PC-3 (cell line): Measurements from ENCODE around the gene MREG.

Experiments
- CTCF ChIP-seq: fragments of 300-600 bp; sonication (generic); conservative IDR thresholded peaks from 2 replicates; pipeline ENCODE4 v1.5.1; 2017; ENCODE audit warnings: antibody characterized with exemption, low read depth, mild to moderate bottlenecking, low read length
- EZH2 ChIP-seq: fragments of 300-600 bp; sonication (generic); IDR thresholded peaks from one replicate; pipeline ENCODE4 v1.6.1; 2017; ENCODE audit warnings: antibody characterized with exemption, mild to moderate bottlenecking, low read length; ENCODE audit not compliant: unreplicated experiment
- EZH2phosphoT487 ChIP-seq: fragments of 300-600 bp; sonication (generic); IDR thresholded peaks from 2 replicates; pipeline ENCODE4 v1.6.1; 2018; ENCODE audit warnings: mild to moderate bottlenecking, antibody characterized with exemption, low read length, borderline replicate concordance

- TF ChIP-seq CTCF (no peak), EZH2phosphoT487 (no peak), EZH2 (no peak)
These were observed 41.7 kb downstream of the MREG start for GRCh38 chr2:215971671-215972070.
